ENCODE results near the gene PSME2. TPM values are rescaled to one million over a fixed set of nuclear protein-coding genes. Genes with fewer than 3 reads are reported as not detected.

Gene PSME2
- total RNA-seq, 1 donor from 2014 or later: 110 TPM

DNA sequence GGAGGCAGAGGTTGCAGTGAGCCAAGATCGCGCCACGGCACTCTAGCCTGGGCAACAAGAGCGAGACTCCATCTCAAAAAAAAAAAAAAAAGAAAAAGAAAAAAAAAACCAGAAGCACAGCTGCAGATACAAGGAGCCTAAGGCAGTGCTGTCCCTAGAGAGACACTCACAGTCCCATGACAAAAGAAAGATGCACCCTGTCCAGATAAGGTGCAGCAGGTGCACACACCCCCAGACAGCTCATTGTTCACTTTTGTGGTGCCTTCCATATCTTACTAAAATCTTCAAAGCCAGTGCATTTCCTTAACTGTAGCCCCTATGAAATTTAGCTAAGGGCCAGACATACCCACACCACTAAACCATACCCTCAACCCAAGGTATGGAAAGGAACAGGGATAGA, 24.0 kb downstream of the PSME2 start:
- TF ChIP-seq, protein P1, sequence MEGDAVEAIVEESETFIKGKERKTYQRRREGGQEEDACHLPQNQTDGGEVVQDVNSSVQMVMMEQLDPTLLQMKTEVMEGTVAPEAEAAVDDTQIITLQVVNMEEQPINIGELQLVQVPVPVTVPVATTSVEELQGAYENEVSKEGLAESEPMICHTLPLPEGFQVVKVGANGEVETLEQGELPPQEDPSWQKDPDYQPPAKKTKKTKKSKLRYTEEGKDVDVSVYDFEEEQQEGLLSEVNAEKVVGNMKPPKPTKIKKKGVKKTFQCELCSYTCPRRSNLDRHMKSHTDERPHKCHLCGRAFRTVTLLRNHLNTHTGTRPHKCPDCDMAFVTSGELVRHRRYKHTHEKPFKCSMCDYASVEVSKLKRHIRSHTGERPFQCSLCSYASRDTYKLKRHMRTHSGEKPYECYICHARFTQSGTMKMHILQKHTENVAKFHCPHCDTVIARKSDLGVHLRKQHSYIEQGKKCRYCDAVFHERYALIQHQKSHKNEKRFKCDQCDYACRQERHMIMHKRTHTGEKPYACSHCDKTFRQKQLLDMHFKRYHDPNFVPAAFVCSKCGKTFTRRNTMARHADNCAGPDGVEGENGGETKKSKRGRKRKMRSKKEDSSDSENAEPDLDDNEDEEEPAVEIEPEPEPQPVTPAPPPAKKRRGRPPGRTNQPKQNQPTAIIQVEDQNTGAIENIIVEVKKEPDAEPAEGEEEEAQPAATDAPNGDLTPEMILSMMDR (IDR thresholded peaks at IDR 0.05; ENCODE audit: insufficient read depth, low read length, poor library complexity, severe bottlenecking): no peak
- no peaks in the 10 kb centered on the region for H3K27me3 ChIP-seq (ENCODE audit: control insufficient read depth, insufficient read depth, low read length)
- H3K4me3 ChIP-seq (ENCODE audit: low read depth, low read length): no peak overlapping the region
- peaks cover 4% of the 10 kb centered on the region for H3K36me3 ChIP-seq (ENCODE audit: control insufficient read depth, insufficient read depth, low read length)
- DNase-seq (ENCODE audit: low read depth): no peak

DNA sequence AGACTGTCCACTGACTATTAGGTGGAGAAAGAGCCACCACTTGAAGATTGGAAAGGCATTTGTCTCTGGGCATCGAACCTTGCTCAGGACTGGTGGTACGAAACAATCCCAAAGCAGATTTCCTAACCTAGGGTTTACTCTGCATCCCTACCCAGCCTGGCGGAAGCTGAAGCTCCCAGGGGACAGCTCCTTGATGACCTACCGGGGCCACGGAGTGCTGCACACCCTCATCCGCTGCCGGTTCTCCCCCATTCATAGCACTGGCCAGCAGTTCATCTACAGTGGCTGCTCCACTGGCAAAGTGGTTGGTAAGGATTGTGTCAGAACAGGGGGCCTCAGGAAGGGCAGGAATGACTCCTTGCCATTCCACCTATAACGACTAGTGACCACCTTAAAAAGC, 25.2 kb downstream of the PSME2 start:
- DNase-seq (ENCODE audit: low read depth): no peak
- Histone ChIP-seq H3K27me3 (ENCODE audit: control insufficient read depth, insufficient read depth, low read length) (no peaks in the 10 kb centered on the region), H3K4me3 (ENCODE audit: low read depth, low read length) (no peak overlapping the region), H3K36me3 (ENCODE audit: control insufficient read depth, insufficient read depth, low read length) (peaks cover 4% of the 10 kb centered on the region)
- TF ChIP-seq, protein P1 (IDR thresholded peaks at IDR 0.05; ENCODE audit: insufficient read depth, low read length, poor library complexity, severe bottlenecking): no peak

DNA sequence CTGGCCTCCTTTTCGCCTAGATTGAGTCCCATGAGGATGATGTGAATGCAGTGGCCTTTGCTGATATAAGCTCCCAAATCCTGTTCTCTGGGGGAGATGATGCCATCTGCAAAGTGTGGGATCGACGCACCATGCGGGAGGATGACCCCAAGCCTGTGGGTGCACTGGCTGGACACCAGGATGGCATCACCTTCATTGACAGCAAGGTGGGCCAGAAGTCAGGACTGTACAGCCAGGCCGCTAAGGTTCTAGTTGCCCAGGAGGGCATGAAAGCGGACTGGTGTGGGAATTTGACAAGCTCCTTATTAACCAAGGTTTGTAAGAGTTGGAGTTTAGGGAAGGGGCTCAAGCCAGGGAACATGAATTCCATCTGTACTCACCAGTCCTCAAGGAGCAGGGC, 26.7 kb downstream of the PSME2 start:
- DNase-seq (ENCODE audit: low read depth): no peak
- peaks cover 4% of the 10 kb centered on the region for H3K36me3 ChIP-seq (ENCODE audit: control insufficient read depth, insufficient read depth, low read length)
- no peak overlapping the region for H3K4me3 ChIP-seq (ENCODE audit: low read depth, low read length)
- H3K27me3 ChIP-seq (ENCODE audit: control insufficient read depth, insufficient read depth, low read length): no peaks in the 10 kb centered on the region
- TF ChIP-seq, protein P1 (IDR thresholded peaks at IDR 0.05; ENCODE audit: insufficient read depth, low read length, poor library complexity, severe bottlenecking): no peak

DNA sequence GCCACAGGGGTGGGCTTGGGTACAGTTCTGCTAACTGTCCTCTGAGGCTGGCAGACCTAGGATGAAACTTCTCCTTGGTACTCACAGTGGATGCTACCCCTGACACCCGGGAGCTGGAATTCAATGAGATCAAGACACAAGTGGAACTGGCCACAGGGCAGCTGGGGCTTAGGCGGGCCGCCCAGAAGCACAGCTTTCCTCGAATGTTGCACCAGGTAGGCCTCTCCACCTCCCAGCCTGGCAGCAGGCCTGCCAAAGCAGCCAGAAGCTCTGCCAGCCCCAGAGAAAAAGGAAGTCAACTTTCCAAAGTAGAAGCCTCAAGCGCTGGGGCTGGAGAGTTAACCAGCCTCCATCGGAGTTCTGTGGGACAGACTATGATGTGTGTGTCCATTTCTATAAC, 29.2 kb downstream of the PSME2 start:
- Histone ChIP-seq H3K4me3 (ENCODE audit: low read depth, low read length) (no peak overlapping the region), H3K36me3 (ENCODE audit: control insufficient read depth, insufficient read depth, low read length) (peaks cover 4% of the 10 kb centered on the region), H3K27me3 (ENCODE audit: control insufficient read depth, insufficient read depth, low read length) (no peaks in the 10 kb centered on the region)
- TF ChIP-seq, protein P1 (IDR thresholded peaks at IDR 0.05; ENCODE audit: insufficient read depth, low read length, poor library complexity, severe bottlenecking): no peak
- DNase-seq (ENCODE audit: low read depth): no peak

GRCh38 chr14:24116128-24116814, 30.1 kb downstream of the PSME2 start:
- Histone ChIP-seq H3K27me3 (ENCODE audit: control insufficient read depth, insufficient read depth, low read length) (no peaks in the 10 kb centered on the region), H3K4me3 (ENCODE audit: low read depth, low read length) (no peak overlapping the region), H3K36me3 (ENCODE audit: control insufficient read depth, insufficient read depth, low read length) (peaks cover 3% of the 10 kb centered on the region)
- DNase-seq (ENCODE audit: low read depth): no peak
- TF ChIP-seq, protein P1 (IDR thresholded peaks at IDR 0.05; ENCODE audit: insufficient read depth, low read length, poor library complexity, severe bottlenecking): no peak

Measured in kidney epithelial cell (primary cell).